ENCODE measurements around the gene TACO1. TPM values are rescaled to one million over a fixed set of nuclear protein-coding genes. Genes with fewer than 3 reads are reported as not detected.
A peak's percentile ranks its signal among the peaks of the same experiment; 100 is the strongest.

TACO1 gene
- total RNA-seq, 1 donor from 2014 or later: 19.5 TPM

DNA sequence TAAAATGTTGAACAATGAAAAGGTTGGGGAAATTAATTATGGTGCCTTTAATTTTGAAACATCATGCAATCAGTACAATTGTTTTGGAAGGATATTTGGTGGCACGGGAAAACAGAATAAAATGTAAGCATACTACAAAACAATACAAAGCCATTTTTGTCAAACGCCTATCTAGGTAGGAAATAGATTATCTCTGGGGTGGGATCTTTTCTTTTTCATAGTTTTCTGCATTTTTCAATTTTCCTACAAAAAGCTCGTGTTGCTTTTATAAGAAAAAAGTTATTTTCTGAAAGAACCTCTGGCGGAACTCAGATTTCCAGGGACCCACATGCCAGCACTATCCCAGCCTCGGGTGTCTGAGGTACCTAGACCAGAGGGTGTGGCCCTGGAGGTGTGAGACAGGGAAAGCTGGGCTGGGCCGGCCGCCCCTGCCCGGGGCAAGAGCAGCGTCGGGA is 20.6 kb downstream of the TACO1 start:
- peak overlapping the region; percentile 70 for H3K4me3 ChIP-seq (ENCODE audit: insufficient read depth, low read depth, low read length)
- H3K79me2 ChIP-seq (ENCODE audit: insufficient read depth, low read length): peaks cover 32% of the 10 kb centered on the region
- no peak for FAIRE-seq
- peaks cover 5% of the 10 kb centered on the region for H3K4me1 ChIP-seq (ENCODE audit: insufficient read depth, low read length)
- H4K20me1 ChIP-seq (ENCODE audit: insufficient read depth, low read length): peaks cover 31% of the 10 kb centered on the region
- Mint-ChIP-seq H3K36me3 (ENCODE audit: low read depth, unreplicated experiment) (no peaks in the 10 kb centered on the region), H3K27ac (ENCODE audit: unreplicated experiment) (peak overlapping the region; percentile 1), H3K4me3 (ENCODE audit: unreplicated experiment) (peak overlapping the region; percentile 88), H3K9me3 (ENCODE audit: unreplicated experiment) (no peaks in the 10 kb centered on the region), H3K27me3 (ENCODE audit: low read depth, unreplicated experiment) (peaks cover 2% of the 10 kb centered on the region), H3K4me1 (ENCODE audit: low read depth, unreplicated experiment) (peaks cover 10% of the 10 kb centered on the region)
- no peaks in the 10 kb centered on the region for H3K27me3 ChIP-seq (ENCODE audit: insufficient read depth, low read length)
- no peaks in the 10 kb centered on the region for H3K9me3 ChIP-seq (ENCODE audit: insufficient read depth, low read depth, low read length)
- peak overlapping the region; percentile 93 for H2AFZ ChIP-seq (ENCODE audit: low read depth, low read length)
- no peaks in the 10 kb centered on the region for H3K36me3 ChIP-seq (ENCODE audit: insufficient read depth, low read length)
- TF ChIP-seq EZH2 (IDR thresholded peaks at IDR 0.05; ENCODE audit: insufficient read depth, low read length): no peak
- TF ChIP-seq, protein P1, sequence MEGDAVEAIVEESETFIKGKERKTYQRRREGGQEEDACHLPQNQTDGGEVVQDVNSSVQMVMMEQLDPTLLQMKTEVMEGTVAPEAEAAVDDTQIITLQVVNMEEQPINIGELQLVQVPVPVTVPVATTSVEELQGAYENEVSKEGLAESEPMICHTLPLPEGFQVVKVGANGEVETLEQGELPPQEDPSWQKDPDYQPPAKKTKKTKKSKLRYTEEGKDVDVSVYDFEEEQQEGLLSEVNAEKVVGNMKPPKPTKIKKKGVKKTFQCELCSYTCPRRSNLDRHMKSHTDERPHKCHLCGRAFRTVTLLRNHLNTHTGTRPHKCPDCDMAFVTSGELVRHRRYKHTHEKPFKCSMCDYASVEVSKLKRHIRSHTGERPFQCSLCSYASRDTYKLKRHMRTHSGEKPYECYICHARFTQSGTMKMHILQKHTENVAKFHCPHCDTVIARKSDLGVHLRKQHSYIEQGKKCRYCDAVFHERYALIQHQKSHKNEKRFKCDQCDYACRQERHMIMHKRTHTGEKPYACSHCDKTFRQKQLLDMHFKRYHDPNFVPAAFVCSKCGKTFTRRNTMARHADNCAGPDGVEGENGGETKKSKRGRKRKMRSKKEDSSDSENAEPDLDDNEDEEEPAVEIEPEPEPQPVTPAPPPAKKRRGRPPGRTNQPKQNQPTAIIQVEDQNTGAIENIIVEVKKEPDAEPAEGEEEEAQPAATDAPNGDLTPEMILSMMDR (IDR thresholded peaks at IDR 0.05; ENCODE audit: insufficient read depth, low read depth, low read length): no peak
- peak overlapping the region; percentile 81 for H3K9ac ChIP-seq (ENCODE audit: low read length)
- H3K4me2 ChIP-seq (ENCODE audit: low read length): peak overlapping the region; percentile 86
- DNase-seq (ENCODE audit: low read depth): no peak
- H3K27ac ChIP-seq (ENCODE audit: low read depth, low read length): peak overlapping the region; percentile 68

DNA sequence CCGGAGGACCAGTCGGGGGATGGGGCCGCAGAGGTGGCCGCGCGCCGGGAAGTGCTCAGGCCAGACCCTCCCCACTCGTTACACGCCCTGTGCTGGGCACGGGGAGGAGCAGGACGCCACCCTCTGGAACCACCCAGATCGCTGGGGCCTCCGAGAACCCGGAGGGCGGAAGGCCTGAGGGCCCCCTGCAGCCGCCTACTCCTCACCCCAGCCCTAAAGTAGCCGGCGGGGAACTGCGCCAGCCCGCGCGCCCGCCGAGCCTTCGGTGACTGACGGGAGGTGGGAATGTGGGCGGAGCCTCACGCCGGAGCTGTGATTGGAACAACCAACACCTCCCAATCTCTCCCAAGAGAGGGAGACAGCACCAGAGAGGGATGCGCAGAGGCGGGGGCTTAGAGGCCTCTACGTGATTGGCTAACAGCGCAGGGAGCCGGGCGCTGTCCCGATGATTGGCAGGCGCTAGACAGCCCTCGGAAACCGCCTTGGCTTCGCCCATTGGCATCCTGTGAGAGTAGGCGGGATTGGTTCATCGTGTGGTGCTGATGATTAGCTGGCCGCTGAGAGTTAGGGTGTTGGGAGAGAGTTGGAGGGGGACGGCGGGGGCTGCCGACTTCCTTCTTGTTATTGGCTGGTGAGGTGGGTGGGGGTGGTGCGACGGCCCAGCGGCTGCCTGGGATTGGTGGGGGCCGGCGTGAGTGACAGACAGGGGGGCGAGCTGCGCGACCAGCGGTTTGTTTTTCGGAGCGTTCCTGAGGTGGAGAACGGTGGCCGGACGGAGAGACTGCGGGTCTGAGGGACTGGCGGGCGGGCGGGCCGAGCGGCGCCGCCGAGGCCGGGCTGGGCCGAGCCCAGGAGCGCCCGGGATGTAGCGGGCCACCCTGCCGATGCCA is 21.2 kb downstream of the TACO1 start, which contains the start of gene MAP3K3:
MAP3K3 (plus strand) TSS at position 734 of the 890 bp plus-strand sequence. CDS start 343 bp downstream, outside the sequence.
- Mint-ChIP-seq H3K27me3 (ENCODE audit: low read depth, unreplicated experiment) (peaks cover 2% of the 10 kb centered on the region), H3K4me1 (ENCODE audit: low read depth, unreplicated experiment) (peaks cover 16% of the 10 kb centered on the region), H3K4me3 (ENCODE audit: unreplicated experiment) (peak within 1 kb of the TSS; percentile 94), H3K36me3 (ENCODE audit: low read depth, unreplicated experiment) (no peaks in the 10 kb centered on the region), H3K9me3 (ENCODE audit: unreplicated experiment) (no peaks in the 10 kb centered on the region), H3K27ac (ENCODE audit: unreplicated experiment) (peak within 1 kb of the TSS; percentile 55)
- peaks cover 39% of the 10 kb centered on the region for H3K79me2 ChIP-seq (ENCODE audit: insufficient read depth, low read length)
- peaks cover 5% of the 10 kb centered on the region for H3K4me1 ChIP-seq (ENCODE audit: insufficient read depth, low read length)
- no peaks in the 10 kb centered on the region for H3K36me3 ChIP-seq (ENCODE audit: insufficient read depth, low read length)
- H3K27ac ChIP-seq (ENCODE audit: low read depth, low read length): peak within 1 kb of the TSS; percentile 68
- H3K9ac ChIP-seq (ENCODE audit: low read length): peak within 1 kb of the TSS; percentile 85
- H3K4me2 ChIP-seq (ENCODE audit: low read length): peak within 1 kb of the TSS; percentile 90
- DNase-seq (ENCODE audit: low read depth) (peak; percentile 100), FAIRE-seq (peak; percentile 62)
- no peaks in the 10 kb centered on the region for H3K9me3 ChIP-seq (ENCODE audit: insufficient read depth, low read depth, low read length)
- H4K20me1 ChIP-seq (ENCODE audit: insufficient read depth, low read length): peaks cover 37% of the 10 kb centered on the region
- TF ChIP-seq, protein P1 (IDR thresholded peaks at IDR 0.05; ENCODE audit: insufficient read depth, low read depth, low read length): no peak
- TF ChIP-seq EZH2 (IDR thresholded peaks at IDR 0.05; ENCODE audit: insufficient read depth, low read length): no peak
- peak within 1 kb of the TSS; percentile 93 for H2AFZ ChIP-seq (ENCODE audit: low read depth, low read length)
- no peaks in the 10 kb centered on the region for H3K27me3 ChIP-seq (ENCODE audit: insufficient read depth, low read length)
- peak within 1 kb of the TSS; percentile 81 for H3K4me3 ChIP-seq (ENCODE audit: insufficient read depth, low read depth, low read length)

Data from astrocyte (in vitro differentiated cells and primary cell).